B cell (primary cell): ENCODE results near the gene FOXD3. TPM values are rescaled to one million over a fixed set of nuclear protein-coding genes. Genes with fewer than 3 reads are reported as not detected.

ENCODE experiments used
- ATAC-seq: fragments of 200-7000 bp; cut with Tn5 transposase; one replicate; pipeline ENCODE4 v1.10.0; 2021; ENCODE audit warnings: low read depth, mild to moderate bottlenecking, moderate number of reproducible peaks, moderate library complexity
- CTCF ChIA-PET: fragments of 350-600 bp; sonication (Branson Sonifier 250); formaldehyde crosslinking; loops from one replicate; lab custom pipeline; 2021; ENCODE audit warnings: antibody characterized with exemption, inconsistent platforms; lab: Charles Lee
- POLR2A ChIA-PET: fragments of 350-600 bp; sonication (Branson Sonifier 250); formaldehyde crosslinking; loops from one replicate; lab custom pipeline; 2021; ENCODE audit warnings: antibody characterized with exemption; lab: Charles Lee
- DNase-seq: peaks from one replicate; pipeline ENCODE4 v3.0.0; 2013
- H2AFZ ChIP-seq: 2 replicates; pipeline ENCODE4 v1.6.1; 2012; ENCODE audit warnings: mild to moderate bottlenecking, low read depth, low read length; ENCODE audit not compliant: insufficient read depth, poor library complexity, severe bottlenecking
- H3K27ac ChIP-seq, 2 donors: 1 replicate in 1 of 2; 2 replicates in 1 of 2; pipeline ENCODE4 v1.5.1; 2012 to 2013; ENCODE audit warnings: low read length in 2 of 2, mild to moderate bottlenecking in 2 of 2, moderate library complexity in 1 of 2
- H3K27me3 ChIP-seq, 4 experiments: fragments of 200-600 bp in 1 of 4; sonication (generic) in 1 of 4; replicated peaks in 1 of 4; 1 replicate in 2 of 4; 2 replicates in 2 of 4; pipeline versions ENCODE4 v1.6.1 to v1.7.0; 2013 to 2016; ENCODE audit warnings: low read length in 3 of 4, mild to moderate bottlenecking in 2 of 4, mixed read lengths in 1 of 4, moderate library complexity in 1 of 4; ENCODE audit not compliant: insufficient read depth in 4 of 4, control insufficient read depth in 3 of 4; ENCODE audit errors: control extremely low read depth in 1 of 4
- H3K36me3 ChIP-seq, 2 experiments: replicated peaks in 1 of 2; 1 replicate in 1 of 2; 2 replicates in 1 of 2; pipeline versions ENCODE4 v1.6.1 to v1.7.1; 2013; ENCODE audit warnings: low read length in 1 of 2; ENCODE audit not compliant: insufficient read depth in 2 of 2, control insufficient read depth in 1 of 2; ENCODE audit errors: control extremely low read depth in 1 of 2, extremely low read depth in 1 of 2
- H3K4me1 ChIP-seq, 2 donors: fragments of 200-600 bp in 1 of 2; sonication (generic) in 1 of 2; 1 replicate in 1 of 2; 2 replicates in 1 of 2; pipeline versions ENCODE4 v1.5.1 to v1.6.1; 2013 to 2017; ENCODE audit warnings: low read length in 2 of 2; ENCODE audit not compliant: control insufficient read depth in 2 of 2, insufficient read depth in 2 of 2
- H3K4me2 ChIP-seq: replicated peaks from 2 replicates; pipeline ENCODE3; 2012; ENCODE audit warnings: mild to moderate bottlenecking, low read depth, low read length; ENCODE audit not compliant: poor library complexity, severe bottlenecking
- H3K4me3 ChIP-seq, 5 experiments: fragments of 200-600 bp in 1 of 5; sonication (generic) in 1 of 5; 1 replicate in 3 of 5; 2 replicates in 2 of 5; pipeline versions ENCODE4 v1.5.1 to v1.7.0; 2011 to 2016; ENCODE audit warnings: low read length in 4 of 5, mild to moderate bottlenecking in 4 of 5, low read depth in 2 of 5, control low read depth in 1 of 5, moderate library complexity in 1 of 5; ENCODE audit not compliant: insufficient read depth in 1 of 5; ENCODE audit errors: control extremely low read depth in 1 of 5, extremely low read depth in 1 of 5
- H3K79me2 ChIP-seq: fragments of 200-600 bp; sonication (generic); one replicate; pipeline ENCODE4 v1.6.0; 2016; ENCODE audit warnings: low read length; ENCODE audit not compliant: control insufficient read depth, insufficient read depth
- H3K9ac ChIP-seq: fragments of 200-600 bp; sonication (generic); 2 replicates; pipeline ENCODE4 v1.6.1; 2017; ENCODE audit warnings: mild to moderate bottlenecking, low read length, moderate library complexity
- H3K9me3 ChIP-seq, 3 donors: one replicate each; pipeline versions ENCODE4 v1.6.1 to v1.7.1; 2013; ENCODE audit warnings: low read length in 2 of 3; ENCODE audit not compliant: control insufficient read depth in 2 of 3, insufficient read depth in 1 of 3; ENCODE audit errors: control extremely low read depth in 1 of 3
- H4K20me1 ChIP-seq: 2 replicates; pipeline ENCODE4 v1.6.0; 2012; ENCODE audit warnings: mild to moderate bottlenecking, low read length; ENCODE audit not compliant: insufficient read depth, control insufficient read depth, poor library complexity, severe bottlenecking
- H3K27ac Mint-ChIP-seq: one replicate; pipeline ENCODE4 v1.8.0; 2021; ENCODE audit warnings: mixed read lengths
- H3K27me3 Mint-ChIP-seq: one replicate; pipeline ENCODE4 v1.8.0; 2021; ENCODE audit warnings: mixed read lengths
- H3K4me1 Mint-ChIP-seq: one replicate; pipeline ENCODE4 v1.8.0; 2021; ENCODE audit warnings: mixed read lengths
- H3K4me3 Mint-ChIP-seq: one replicate; pipeline ENCODE4 v1.8.0; 2021; ENCODE audit warnings: mixed read lengths
- H3K9me3 Mint-ChIP-seq: one replicate; pipeline ENCODE4 v1.8.0; 2022; ENCODE audit warnings: mixed read lengths; ENCODE audit not compliant: insufficient read depth
- EZH2 ChIP-seq: IDR thresholded peaks from 2 replicates; pipeline ENCODE4 v1.6.1; 2012; ENCODE audit warnings: borderline replicate concordance, low read depth, mild to moderate bottlenecking, moderate library complexity, low read length; ENCODE audit not compliant: insufficient read depth, poor library complexity, severe bottlenecking
- WGBS: methylation state at CpG from one replicate; pipeline ENCODE4 v1.1.5; 2013; ENCODE audit warnings: missing lambda C conversion rate; ENCODE audit not compliant: insufficient coverage; 5-methylcytosine and 5-hydroxymethylcytosine counted together
- intact Hi-C: fragments of 100-400 bp; cut with micrococcal nuclease; formaldehyde crosslinking; loops from one replicate; pipeline ENCODE4 v1.10.0; 2022
- polyA plus RNA-seq: library from polyadenylated mRNA; depleted of rRNA; stranded (reverse); fragments of >200 nt; gene quantifications from 2 replicates; pipeline ENCODE4 v1.2.3, GENCODE V29; 2012
- total RNA-seq, 2 donors: library from RNA; stranded (reverse); fragments of 120-200 nt in 1 of 2; gene quantifications; 1 replicate in 1 of 2; 2 replicates in 1 of 2; pipeline versions ENCODE4 v1.2.3 to v1.2.4, GENCODE V29; 2013 to 2022
- TF ChIP-seq, protein P1 (sequence below): fragments of 200-600 bp; IDR thresholded peaks from one replicate; pipeline ENCODE4 v1.8.0; 2022; ENCODE audit warnings: antibody characterized with exemption, mild to moderate bottlenecking

FOXD3 gene
- total and polyA plus RNA-seq, 2 donors (not counting 1 experiment from before 2014, with no cell fraction given), result not detected

DNA sequence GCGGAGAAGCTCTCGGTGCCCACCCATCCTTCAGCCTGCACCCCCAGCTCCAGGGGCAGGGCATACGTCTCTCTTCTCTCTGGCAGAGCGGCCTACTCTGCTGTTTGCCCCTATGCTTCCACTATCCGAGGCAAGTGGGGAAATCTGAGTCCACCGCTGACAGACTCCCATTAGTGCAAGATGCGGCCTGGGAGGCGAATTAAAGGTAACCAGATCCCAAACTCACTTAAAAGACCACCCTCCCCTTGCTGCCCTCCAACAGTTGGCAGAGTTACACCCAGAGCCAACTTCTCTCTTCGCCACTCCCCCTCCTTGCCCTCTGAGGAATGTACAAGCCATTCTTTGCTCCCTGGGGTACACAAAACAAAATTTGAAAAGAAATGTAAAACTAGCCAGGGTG, 6.4 kb downstream of the FOXD3 start:
- POLR2A ChIA-PET, result no interaction called here
- Histone ChIP-seq H3K27ac (no peak overlapping the region), H2AFZ (no peak overlapping the region), H3K4me3 (no peak overlapping the region), H3K9ac (no peak overlapping the region), H3K9me3 (peaks cover 8 to 56% (median 17%) of the 10 kb centered on the region in 3 donors), H3K4me2 (no peak overlapping the region), H4K20me1 (no peaks in the 10 kb centered on the region), H3K36me3 (no peaks in the 10 kb centered on the region), H3K27me3 (peaks cover 2 to 79% (median 72%) of the 10 kb centered on the region in 4 experiments), H3K4me1 (peaks cover 29 to 52% of the 10 kb centered on the region in 2 donors), H3K79me2 (no peaks in the 10 kb centered on the region)
- Mint-ChIP-seq H3K4me1 (peaks cover 12% of the 10 kb centered on the region), H3K4me3 (no peak overlapping the region), H3K27me3 (peaks cover 72% of the 10 kb centered on the region), H3K9me3 (peaks cover 2% of the 10 kb centered on the region), H3K27ac (no peak overlapping the region)
- ATAC-seq (no peak), DNase-seq (no peak)
- TF ChIP-seq, protein P1, sequence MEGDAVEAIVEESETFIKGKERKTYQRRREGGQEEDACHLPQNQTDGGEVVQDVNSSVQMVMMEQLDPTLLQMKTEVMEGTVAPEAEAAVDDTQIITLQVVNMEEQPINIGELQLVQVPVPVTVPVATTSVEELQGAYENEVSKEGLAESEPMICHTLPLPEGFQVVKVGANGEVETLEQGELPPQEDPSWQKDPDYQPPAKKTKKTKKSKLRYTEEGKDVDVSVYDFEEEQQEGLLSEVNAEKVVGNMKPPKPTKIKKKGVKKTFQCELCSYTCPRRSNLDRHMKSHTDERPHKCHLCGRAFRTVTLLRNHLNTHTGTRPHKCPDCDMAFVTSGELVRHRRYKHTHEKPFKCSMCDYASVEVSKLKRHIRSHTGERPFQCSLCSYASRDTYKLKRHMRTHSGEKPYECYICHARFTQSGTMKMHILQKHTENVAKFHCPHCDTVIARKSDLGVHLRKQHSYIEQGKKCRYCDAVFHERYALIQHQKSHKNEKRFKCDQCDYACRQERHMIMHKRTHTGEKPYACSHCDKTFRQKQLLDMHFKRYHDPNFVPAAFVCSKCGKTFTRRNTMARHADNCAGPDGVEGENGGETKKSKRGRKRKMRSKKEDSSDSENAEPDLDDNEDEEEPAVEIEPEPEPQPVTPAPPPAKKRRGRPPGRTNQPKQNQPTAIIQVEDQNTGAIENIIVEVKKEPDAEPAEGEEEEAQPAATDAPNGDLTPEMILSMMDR, result no peak
- TF ChIP-seq EZH2, result no peak
- intact Hi-C loops, result no loop called here
- WGBS, result 64% methylated on average over 9 of the region's 9 CpGs
- CTCF ChIA-PET, result no interaction called here

DNA sequence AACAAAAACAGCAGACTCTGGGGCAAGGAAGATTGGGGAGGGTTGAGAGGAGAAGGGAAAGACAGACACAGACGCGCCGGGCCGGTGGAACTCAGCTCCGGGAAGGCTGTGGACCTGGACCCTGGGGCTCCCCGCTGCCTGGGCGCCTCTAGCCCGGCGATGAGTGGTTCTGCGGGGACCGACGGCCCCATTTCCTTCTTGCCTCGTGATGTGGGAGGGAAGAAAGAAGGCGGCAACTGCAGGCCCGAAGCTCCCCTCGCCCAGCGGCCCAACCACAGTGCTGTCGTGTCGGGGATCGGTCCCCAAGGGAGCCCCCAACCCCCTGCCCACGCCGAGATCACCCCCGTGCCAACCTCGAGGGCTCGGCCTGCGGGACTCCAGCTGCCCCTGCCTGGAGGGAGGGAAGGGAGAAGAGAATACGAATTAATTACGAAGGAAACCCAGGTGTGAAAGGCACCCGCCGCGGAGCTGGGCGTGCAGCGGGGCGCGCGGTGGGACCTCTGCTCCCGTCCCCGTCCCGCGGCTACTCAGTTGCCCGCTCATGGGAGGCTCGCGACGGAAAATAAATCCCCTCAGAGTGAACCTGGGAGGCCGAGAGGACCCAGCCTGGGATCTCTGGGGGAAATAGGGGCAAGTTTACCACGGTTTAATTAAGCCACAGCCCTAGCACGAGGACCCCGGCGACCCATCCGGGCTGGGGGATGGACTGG, 7.4 kb downstream of the FOXD3 start:
- CTCF ChIA-PET, result no interaction called here
- no peak overlapping the region for H3K9ac ChIP-seq
- 9% methylated on average over 36 of the region's 50 CpGs for WGBS

More for the DNA sequence above, 7.4 kb downstream of the FOXD3 start:
- Histone ChIP-seq H3K27ac (no peak overlapping the region), H3K9me3 (peaks cover 8 to 48% (median 17%) of the 10 kb centered on the region in 3 donors), H3K4me3 (no peak overlapping the region), H3K27me3 (peaks cover 2 to 76% (median 69%) of the 10 kb centered on the region in 4 experiments), H3K36me3 (no peaks in the 10 kb centered on the region), H4K20me1 (no peaks in the 10 kb centered on the region), H3K4me1 (peaks cover 25 to 44% of the 10 kb centered on the region in 2 donors), H2AFZ (peak overlapping the region; percentile 50), H3K79me2 (no peaks in the 10 kb centered on the region), H3K4me2 (peak overlapping the region; percentile 43)
- peaks cover 10% of the 10 kb centered on the region for H3K4me1 Mint-ChIP-seq
- no peak overlapping the region for H3K27ac Mint-ChIP-seq
- intact Hi-C loops, result no loop called here
- peak overlapping the region; percentile 39 for H3K4me3 Mint-ChIP-seq
- H3K9me3 Mint-ChIP-seq, result peaks cover 2% of the 10 kb centered on the region
- H3K27me3 Mint-ChIP-seq, result peaks cover 74% of the 10 kb centered on the region
- ATAC-seq (no peak), DNase-seq (peak; percentile 48)
- TF ChIP-seq, protein P1, result no peak
- TF ChIP-seq EZH2, result peak; percentile 22
- POLR2A ChIA-PET, result no interaction called here
